GM23338 (cell line): ENCODE results near the gene TTYH3. TPM values are rescaled to one million over a fixed set of nuclear protein-coding genes. Genes with fewer than 3 reads are reported as not detected.

Experiments used
- ATAC-seq: fragments of 200-7000 bp; cut with Tn5 transposase; 3 replicates; pipeline ENCODE4 v1.9.1; 2020
- DNase-seq: peaks from one replicate; pipeline ENCODE4 v3.0.0-alpha.2; 2015; ENCODE audit warnings: low spot score
- H2AFZ ChIP-seq: fragments of 200-600 bp; sonication (generic); 2 replicates; pipeline ENCODE4 v1.8.0; 2016; ENCODE audit warnings: antibody characterized with exemption, mild to moderate bottlenecking, moderate library complexity
- H3F3A ChIP-seq: fragments of 200-600 bp; sonication (generic); replicated peaks from 2 replicates; pipeline ENCODE4 v1.8.0; 2017; ENCODE audit warnings: antibody characterized with exemption, mixed run types, low read depth
- H3K27ac ChIP-seq: fragments of 200-600 bp; sonication (generic); 2 replicates; pipeline ENCODE4 v1.6.1; 2016; ENCODE audit warnings: low read depth
- H3K27me3 ChIP-seq: fragments of 200-600 bp; sonication (generic); 2 replicates; pipeline ENCODE4 v1.8.0; 2016; ENCODE audit warnings: mild to moderate bottlenecking, mixed run types, moderate library complexity; ENCODE audit not compliant: insufficient read depth
- H3K36me3 ChIP-seq: fragments of 200-600 bp; sonication (generic); 2 replicates; pipeline ENCODE4 v1.8.0; 2016; ENCODE audit warnings: mild to moderate bottlenecking; ENCODE audit not compliant: insufficient read depth
- H3K4me1 ChIP-seq: fragments of 200-600 bp; sonication (generic); 2 replicates; pipeline ENCODE4 v1.8.0; 2016; ENCODE audit warnings: mild to moderate bottlenecking, moderate library complexity; ENCODE audit not compliant: insufficient read depth
- H3K4me2 ChIP-seq: fragments of 200-600 bp; sonication (generic); 2 replicates; pipeline ENCODE4 v1.7.1; 2017; ENCODE audit warnings: mixed run types
- H3K4me3 ChIP-seq: fragments of 200-600 bp; sonication (generic); 2 replicates; pipeline ENCODE4 v1.6.1; 2016; ENCODE audit warnings: mixed run types
- H3K79me2 ChIP-seq: fragments of 200-600 bp; sonication (generic); replicated peaks from 2 replicates; pipeline ENCODE4 v1.8.0; 2017; ENCODE audit warnings: mild to moderate bottlenecking; ENCODE audit not compliant: insufficient read depth
- H3K9me2 ChIP-seq: fragments of 200-600 bp; sonication (generic); 2 replicates; pipeline ENCODE4 v1.8.0; 2017; ENCODE audit not compliant: insufficient read depth
- H4K20me1 ChIP-seq: fragments of 200-600 bp; sonication (generic); replicated peaks from 2 replicates; pipeline ENCODE4 v1.8.0; 2017; ENCODE audit warnings: mild to moderate bottlenecking; ENCODE audit not compliant: insufficient read depth
- H3K27ac Mint-ChIP-seq: 2 replicates; pipeline ENCODE4 v1.8.0; 2020; ENCODE audit warnings: inconsistent platforms, mild to moderate bottlenecking, moderate library complexity, mixed read lengths
- H3K27me3 Mint-ChIP-seq: 3 replicates; pipeline ENCODE4 v1.8.0; 2022; ENCODE audit warnings: low read depth, mild to moderate bottlenecking, moderate library complexity, mixed read lengths, inconsistent platforms; ENCODE audit not compliant: insufficient read depth, poor library complexity
- H3K36me3 Mint-ChIP-seq: 3 replicates; pipeline ENCODE4 v1.8.0; 2021; ENCODE audit warnings: low read depth, mild to moderate bottlenecking, inconsistent platforms, moderate library complexity, mixed read lengths
- H3K4me1 Mint-ChIP-seq: 3 replicates; pipeline ENCODE4 v1.8.0; 2020; ENCODE audit warnings: mild to moderate bottlenecking, inconsistent platforms, mixed read lengths
- H3K4me3 Mint-ChIP-seq: 3 replicates; pipeline ENCODE4 v1.8.0; 2021; ENCODE audit warnings: moderate library complexity, mild to moderate bottlenecking, inconsistent platforms, mixed read lengths
- H3K9me3 Mint-ChIP-seq: 3 replicates; pipeline ENCODE4 v1.8.0; 2020; ENCODE audit warnings: moderate library complexity, mild to moderate bottlenecking, inconsistent platforms, mixed read lengths
- CREB1 ChIP-seq: fragments of 250-450 bp; sonication (Bioruptor Pico); IDR thresholded peaks from 2 replicates; pipeline ENCODE4 v1.5.0; 2020; ENCODE audit warnings: low read depth, mild to moderate bottlenecking, moderate library complexity
- ETS1 ChIP-seq: IDR thresholded peaks from 2 replicates; pipeline ENCODE4 v1.6.1; 2016; ENCODE audit warnings: antibody characterized with exemption
- EZH2 ChIP-seq: fragments of 200-600 bp; sonication (generic); IDR thresholded peaks from one replicate; pipeline ENCODE4 v1.8.0; 2017; ENCODE audit warnings: antibody characterized with exemption, mild to moderate bottlenecking, low read depth; ENCODE audit not compliant: unreplicated experiment
- JUNB ChIP-seq: IDR thresholded peaks from one replicate; pipeline ENCODE4 v1.6.1; 2016; ENCODE audit warnings: antibody characterized with exemption; ENCODE audit not compliant: unreplicated experiment
- POLR2AphosphoS5 ChIP-seq: IDR thresholded peaks from 2 replicates; pipeline ENCODE4 v1.6.1; 2016; ENCODE audit warnings: antibody characterized with exemption, low read depth
- STAT1 ChIP-seq: IDR thresholded peaks from one replicate; pipeline ENCODE4 v1.6.1; 2016; ENCODE audit warnings: antibody characterized with exemption; ENCODE audit not compliant: unreplicated experiment
- ZNF331 ChIP-seq: fragments of 250-450 bp; sonication (Bioruptor Pico); IDR thresholded peaks from 2 replicates; pipeline ENCODE4 v1.5.0; 2020; ENCODE audit warnings: low read depth, mild to moderate bottlenecking, moderate library complexity
- polyA plus RNA-seq: library from polyadenylated mRNA; unstranded; fragments of >200 nt; fragmentation: Nextera tagmentation; extraction: Ambion mirVana; gene quantifications from 2 replicates; pipeline ENCODE4 v1.2.1, GENCODE V29; 2016
- total RNA-seq: library from RNA; depleted of rRNA; stranded (reverse); fragments of >200 nt; shearing (Covaris generic); gene quantifications from 2 replicates; pipeline ENCODE4 v1.2.3, GENCODE V29; 2014
- TF ChIP-seq, protein P1 (sequence below): IDR thresholded peaks from one replicate; pipeline ENCODE4 v1.6.1; 2018; ENCODE audit warnings: antibody characterized with exemption; ENCODE audit not compliant: unreplicated experiment
- TF ChIP-seq, protein P2 (sequence below), 2 experiments: fragments of 200-600 bp in 1 of 2; sonication (generic) in 1 of 2; conservative IDR thresholded peaks; 2 replicates each; pipeline versions ENCODE4 v1.5.1 to v1.6.1; 2016 to 2017; ENCODE audit warnings: antibody characterized with exemption in 2 of 2, low read depth in 2 of 2, mild to moderate bottlenecking in 2 of 2, moderate library complexity in 1 of 2
- TF ChIP-seq, protein P3 (sequence below): fragments of 250-450 bp; sonication (Bioruptor Pico); IDR thresholded peaks from 2 replicates; pipeline ENCODE4 v1.5.0; 2020; ENCODE audit warnings: mild to moderate bottlenecking, moderate library complexity

TTYH3 gene
- total and polyA plus RNA-seq, 2 experiments from 2014 or later, result 59.6 to 126 TPM

DNA sequence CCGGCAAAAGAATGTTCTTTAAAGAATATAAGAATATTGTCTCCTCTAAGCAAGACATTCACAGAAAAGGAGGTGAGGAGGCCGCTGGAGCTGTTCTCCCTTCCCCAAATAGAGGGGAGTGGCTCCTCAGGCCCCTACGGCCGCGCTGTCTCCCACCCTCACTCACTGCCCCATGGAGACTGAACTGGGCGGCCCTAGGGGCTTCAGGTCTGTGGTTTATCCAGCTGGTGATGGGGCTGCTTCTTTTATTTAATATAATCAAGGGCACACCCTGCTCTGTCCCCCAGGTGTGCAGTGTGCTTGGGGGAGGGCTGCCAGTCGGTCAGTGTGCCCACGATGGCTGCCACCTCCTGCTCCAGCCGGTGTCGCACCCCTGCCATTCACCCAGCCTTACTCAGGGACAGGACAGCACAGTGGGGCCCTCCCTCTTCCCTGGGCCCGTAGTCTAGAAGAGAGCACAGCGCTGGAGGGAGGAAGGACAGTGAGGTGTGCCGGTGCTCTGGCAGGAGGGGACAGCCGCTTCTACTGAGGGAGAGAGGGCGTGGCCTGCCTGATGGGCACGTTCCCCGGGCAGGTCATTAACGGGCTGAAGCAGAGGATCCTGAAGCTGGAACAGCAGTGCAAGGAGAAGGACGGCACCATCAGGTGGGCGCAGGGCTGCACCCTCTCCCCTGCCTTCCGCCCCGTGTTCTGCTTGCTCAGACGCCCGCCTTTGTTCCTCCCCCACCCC lies 49.6 kb upstream of the TTYH3 start:
- no peak overlapping the region for H3K4me2 ChIP-seq
- ATAC-seq (peak; percentile 63), DNase-seq (no peak)
- TF ChIP-seq, protein P1, sequence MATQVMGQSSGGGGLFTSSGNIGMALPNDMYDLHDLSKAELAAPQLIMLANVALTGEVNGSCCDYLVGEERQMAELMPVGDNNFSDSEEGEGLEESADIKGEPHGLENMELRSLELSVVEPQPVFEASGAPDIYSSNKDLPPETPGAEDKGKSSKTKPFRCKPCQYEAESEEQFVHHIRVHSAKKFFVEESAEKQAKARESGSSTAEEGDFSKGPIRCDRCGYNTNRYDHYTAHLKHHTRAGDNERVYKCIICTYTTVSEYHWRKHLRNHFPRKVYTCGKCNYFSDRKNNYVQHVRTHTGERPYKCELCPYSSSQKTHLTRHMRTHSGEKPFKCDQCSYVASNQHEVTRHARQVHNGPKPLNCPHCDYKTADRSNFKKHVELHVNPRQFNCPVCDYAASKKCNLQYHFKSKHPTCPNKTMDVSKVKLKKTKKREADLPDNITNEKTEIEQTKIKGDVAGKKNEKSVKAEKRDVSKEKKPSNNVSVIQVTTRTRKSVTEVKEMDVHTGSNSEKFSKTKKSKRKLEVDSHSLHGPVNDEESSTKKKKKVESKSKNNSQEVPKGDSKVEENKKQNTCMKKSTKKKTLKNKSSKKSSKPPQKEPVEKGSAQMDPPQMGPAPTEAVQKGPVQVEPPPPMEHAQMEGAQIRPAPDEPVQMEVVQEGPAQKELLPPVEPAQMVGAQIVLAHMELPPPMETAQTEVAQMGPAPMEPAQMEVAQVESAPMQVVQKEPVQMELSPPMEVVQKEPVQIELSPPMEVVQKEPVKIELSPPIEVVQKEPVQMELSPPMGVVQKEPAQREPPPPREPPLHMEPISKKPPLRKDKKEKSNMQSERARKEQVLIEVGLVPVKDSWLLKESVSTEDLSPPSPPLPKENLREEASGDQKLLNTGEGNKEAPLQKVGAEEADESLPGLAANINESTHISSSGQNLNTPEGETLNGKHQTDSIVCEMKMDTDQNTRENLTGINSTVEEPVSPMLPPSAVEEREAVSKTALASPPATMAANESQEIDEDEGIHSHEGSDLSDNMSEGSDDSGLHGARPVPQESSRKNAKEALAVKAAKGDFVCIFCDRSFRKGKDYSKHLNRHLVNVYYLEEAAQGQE, result no peak
- TF ChIP-seq, protein P2, sequence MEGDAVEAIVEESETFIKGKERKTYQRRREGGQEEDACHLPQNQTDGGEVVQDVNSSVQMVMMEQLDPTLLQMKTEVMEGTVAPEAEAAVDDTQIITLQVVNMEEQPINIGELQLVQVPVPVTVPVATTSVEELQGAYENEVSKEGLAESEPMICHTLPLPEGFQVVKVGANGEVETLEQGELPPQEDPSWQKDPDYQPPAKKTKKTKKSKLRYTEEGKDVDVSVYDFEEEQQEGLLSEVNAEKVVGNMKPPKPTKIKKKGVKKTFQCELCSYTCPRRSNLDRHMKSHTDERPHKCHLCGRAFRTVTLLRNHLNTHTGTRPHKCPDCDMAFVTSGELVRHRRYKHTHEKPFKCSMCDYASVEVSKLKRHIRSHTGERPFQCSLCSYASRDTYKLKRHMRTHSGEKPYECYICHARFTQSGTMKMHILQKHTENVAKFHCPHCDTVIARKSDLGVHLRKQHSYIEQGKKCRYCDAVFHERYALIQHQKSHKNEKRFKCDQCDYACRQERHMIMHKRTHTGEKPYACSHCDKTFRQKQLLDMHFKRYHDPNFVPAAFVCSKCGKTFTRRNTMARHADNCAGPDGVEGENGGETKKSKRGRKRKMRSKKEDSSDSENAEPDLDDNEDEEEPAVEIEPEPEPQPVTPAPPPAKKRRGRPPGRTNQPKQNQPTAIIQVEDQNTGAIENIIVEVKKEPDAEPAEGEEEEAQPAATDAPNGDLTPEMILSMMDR (conservative IDR thresholded peaks at IDR 0.05; ENCODE audit: low read depth in 2 of 2), result no peak
- TF ChIP-seq, protein P3, sequence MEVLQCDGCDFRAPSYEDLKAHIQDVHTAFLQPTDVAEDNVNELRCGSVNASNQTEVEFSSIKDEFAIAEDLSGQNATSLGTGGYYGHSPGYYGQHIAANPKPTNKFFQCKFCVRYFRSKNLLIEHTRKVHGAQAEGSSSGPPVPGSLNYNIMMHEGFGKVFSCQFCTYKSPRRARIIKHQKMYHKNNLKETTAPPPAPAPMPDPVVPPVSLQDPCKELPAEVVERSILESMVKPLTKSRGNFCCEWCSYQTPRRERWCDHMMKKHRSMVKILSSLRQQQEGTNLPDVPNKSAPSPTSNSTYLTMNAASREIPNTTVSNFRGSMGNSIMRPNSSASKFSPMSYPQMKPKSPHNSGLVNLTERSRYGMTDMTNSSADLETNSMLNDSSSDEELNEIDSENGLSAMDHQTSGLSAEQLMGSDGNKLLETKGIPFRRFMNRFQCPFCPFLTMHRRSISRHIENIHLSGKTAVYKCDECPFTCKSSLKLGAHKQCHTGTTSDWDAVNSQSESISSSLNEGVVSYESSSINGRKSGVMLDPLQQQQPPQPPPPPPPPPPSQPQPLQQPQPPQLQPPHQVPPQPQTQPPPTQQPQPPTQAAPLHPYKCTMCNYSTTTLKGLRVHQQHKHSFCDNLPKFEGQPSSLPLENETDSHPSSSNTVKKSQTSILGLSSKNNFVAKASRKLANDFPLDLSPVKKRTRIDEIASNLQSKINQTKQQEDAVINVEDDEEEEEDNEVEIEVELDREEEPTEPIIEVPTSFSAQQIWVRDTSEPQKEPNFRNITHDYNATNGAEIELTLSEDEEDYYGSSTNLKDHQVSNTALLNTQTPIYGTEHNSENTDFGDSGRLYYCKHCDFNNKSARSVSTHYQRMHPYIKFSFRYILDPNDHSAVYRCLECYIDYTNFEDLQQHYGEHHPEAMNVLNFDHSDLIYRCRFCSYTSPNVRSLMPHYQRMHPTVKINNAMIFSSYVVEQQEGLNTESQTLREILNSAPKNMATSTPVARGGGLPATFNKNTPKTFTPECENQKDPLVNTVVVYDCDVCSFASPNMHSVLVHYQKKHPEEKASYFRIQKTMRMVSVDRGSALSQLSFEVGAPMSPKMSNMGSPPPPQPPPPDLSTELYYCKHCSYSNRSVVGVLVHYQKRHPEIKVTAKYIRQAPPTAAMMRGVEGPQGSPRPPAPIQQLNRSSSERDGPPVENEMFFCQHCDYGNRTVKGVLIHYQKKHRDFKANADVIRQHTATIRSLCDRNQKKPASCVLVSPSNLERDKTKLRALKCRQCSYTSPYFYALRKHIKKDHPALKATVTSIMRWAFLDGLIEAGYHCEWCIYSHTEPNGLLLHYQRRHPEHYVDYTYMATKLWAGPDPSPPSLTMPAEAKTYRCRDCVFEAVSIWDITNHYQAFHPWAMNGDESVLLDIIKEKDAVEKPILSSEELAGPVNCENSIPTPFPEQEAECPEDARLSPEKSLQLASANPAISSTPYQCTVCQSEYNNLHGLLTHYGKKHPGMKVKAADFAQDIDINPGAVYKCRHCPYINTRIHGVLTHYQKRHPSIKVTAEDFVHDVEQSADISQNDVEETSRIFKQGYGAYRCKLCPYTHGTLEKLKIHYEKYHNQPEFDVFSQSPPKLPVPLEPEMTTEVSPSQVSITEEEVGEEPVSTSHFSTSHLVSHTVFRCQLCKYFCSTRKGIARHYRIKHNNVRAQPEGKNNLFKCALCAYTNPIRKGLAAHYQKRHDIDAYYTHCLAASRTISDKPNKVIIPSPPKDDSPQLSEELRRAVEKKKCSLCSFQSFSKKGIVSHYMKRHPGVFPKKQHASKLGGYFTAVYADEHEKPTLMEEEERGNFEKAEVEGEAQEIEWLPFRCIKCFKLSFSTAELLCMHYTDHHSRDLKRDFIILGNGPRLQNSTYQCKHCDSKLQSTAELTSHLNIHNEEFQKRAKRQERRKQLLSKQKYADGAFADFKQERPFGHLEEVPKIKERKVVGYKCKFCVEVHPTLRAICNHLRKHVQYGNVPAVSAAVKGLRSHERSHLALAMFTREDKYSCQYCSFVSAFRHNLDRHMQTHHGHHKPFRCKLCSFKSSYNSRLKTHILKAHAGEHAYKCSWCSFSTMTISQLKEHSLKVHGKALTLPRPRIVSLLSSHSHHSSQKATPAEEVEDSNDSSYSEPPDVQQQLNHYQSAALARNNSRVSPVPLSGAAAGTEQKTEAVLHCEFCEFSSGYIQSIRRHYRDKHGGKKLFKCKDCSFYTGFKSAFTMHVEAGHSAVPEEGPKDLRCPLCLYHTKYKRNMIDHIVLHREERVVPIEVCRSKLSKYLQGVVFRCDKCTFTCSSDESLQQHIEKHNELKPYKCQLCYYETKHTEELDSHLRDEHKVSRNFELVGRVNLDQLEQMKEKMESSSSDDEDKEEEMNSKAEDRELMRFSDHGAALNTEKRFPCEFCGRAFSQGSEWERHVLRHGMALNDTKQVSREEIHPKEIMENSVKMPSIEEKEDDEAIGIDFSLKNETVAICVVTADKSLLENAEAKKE (CRISPR knock-in tag), result no peak
- TF ChIP-seq JUNB, result no peak
- TF ChIP-seq EZH2, result no peak
- TF ChIP-seq CREB1 (CRISPR knock-in tag), result no peak
- TF ChIP-seq ZNF331 (CRISPR knock-in tag), result no peak
- TF ChIP-seq POLR2AphosphoS5, result no peak
- TF ChIP-seq ETS1, result no peak
- no peak for TF ChIP-seq STAT1
- H3K36me3 ChIP-seq, result no peaks in the 10 kb centered on the region
- H3K27ac ChIP-seq, result no peak overlapping the region
- H3K79me2 ChIP-seq, result no peaks in the 10 kb centered on the region
- no peak overlapping the region for H3K27ac Mint-ChIP-seq
- H3K4me1 ChIP-seq, result no peaks in the 10 kb centered on the region
- H3K9me2 ChIP-seq, result no peaks in the 10 kb centered on the region
- H3F3A ChIP-seq, result no peaks in the 10 kb centered on the region
- no peaks in the 10 kb centered on the region for H3K36me3 Mint-ChIP-seq
- no peaks in the 10 kb centered on the region for H4K20me1 ChIP-seq
- H2AFZ ChIP-seq, result no peak overlapping the region
- peaks cover 17% of the 10 kb centered on the region for H3K4me1 Mint-ChIP-seq
- H3K27me3 Mint-ChIP-seq, result peaks cover 7% of the 10 kb centered on the region
- no peaks in the 10 kb centered on the region for H3K9me3 Mint-ChIP-seq
- no peak overlapping the region for H3K4me3 Mint-ChIP-seq
- H3K4me3 ChIP-seq, result no peak overlapping the region
- no peaks in the 10 kb centered on the region for H3K27me3 ChIP-seq
